Urinary bladder (tissue), 4 donors: ENCODE results near the gene MET. TPM values are rescaled to one million over a fixed set of nuclear protein-coding genes. Genes with fewer than 3 reads are reported as not detected.

Experiments used
- DNase-seq: peaks from one replicate; pipeline ENCODE4 v3.0.0-alpha.2; 2015; ENCODE audit errors: extremely low spot score
- H3K27ac ChIP-seq: one replicate; pipeline ENCODE4 v1.5.1; 2013; ENCODE audit warnings: low read depth, mild to moderate bottlenecking, moderate library complexity
- H3K36me3 ChIP-seq: one replicate; pipeline ENCODE4 v1.6.1; 2013; ENCODE audit warnings: mild to moderate bottlenecking, moderate library complexity; ENCODE audit not compliant: insufficient read depth
- H3K4me1 ChIP-seq: one replicate; pipeline ENCODE4 v1.6.1; 2013; ENCODE audit warnings: mild to moderate bottlenecking, moderate library complexity; ENCODE audit not compliant: insufficient read depth
- H3K4me3 ChIP-seq: one replicate; pipeline ENCODE4 v1.5.1; 2013; ENCODE audit warnings: low read depth, low read length
- WGBS: extraction: QIAGEN DNeasy Blood & Tissue Kit; methylation state at CpG from one replicate; pipeline ENCODE4 v1.1.7; 2013; 5-methylcytosine and 5-hydroxymethylcytosine counted together
- polyA plus RNA-seq: library from polyadenylated mRNA; stranded (reverse); fragments of 200-250 nt; gene quantifications from one replicate; pipeline ENCODE4 v1.2.3, GENCODE V29; 2013
- total RNA-seq: library from RNA; depleted of rRNA; stranded (reverse); fragments of >200 nt; gene quantifications from one replicate; pipeline ENCODE4 v1.2.3, GENCODE V29; 2014
- donor health status: healthy with polysubstance abuse.
- donor health status: healthy.

Gene MET
- total and polyA plus RNA-seq, 2 donors: 8.0 to 24.3 TPM

GRCh38 chr7:116697152-116697551 is 25.2 kb downstream of the MET start:
- H3K4me1 ChIP-seq: no peaks in the 10 kb centered on the region
- WGBS: 95% methylated on average over 1 of the region's 1 CpG
- peaks cover 4% of the 10 kb centered on the region for H3K36me3 ChIP-seq
- DNase-seq: no peak
- no peak overlapping the region for H3K27ac ChIP-seq
- no peak overlapping the region for H3K4me3 ChIP-seq

DNA sequence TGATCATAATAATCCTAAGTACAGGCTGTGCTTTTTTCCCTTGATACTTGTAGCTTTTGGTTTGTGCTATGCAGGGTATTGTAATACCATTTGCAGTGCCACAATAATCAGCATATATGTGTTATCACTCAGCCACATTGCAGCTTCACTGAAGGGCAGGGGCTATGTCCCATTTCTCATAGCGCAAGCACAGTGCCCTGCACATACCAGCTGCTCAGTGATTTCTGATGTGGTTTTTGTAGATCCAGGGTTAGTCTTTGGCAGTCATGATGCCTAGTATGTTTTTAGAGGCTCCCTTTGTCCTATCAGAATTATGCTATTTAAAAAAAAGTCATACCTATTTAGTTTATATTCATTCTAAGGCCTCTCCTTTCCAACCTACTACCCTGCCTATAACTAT is 25.8 kb downstream of the MET start:
- no peaks in the 10 kb centered on the region for H3K4me1 ChIP-seq
- no peak overlapping the region for H3K27ac ChIP-seq
- H3K36me3 ChIP-seq: peaks cover 4% of the 10 kb centered on the region
- no peak overlapping the region for H3K4me3 ChIP-seq
- WGBS: 99% methylated on average over 1 of the region's 1 CpG
- no peak for DNase-seq

DNA sequence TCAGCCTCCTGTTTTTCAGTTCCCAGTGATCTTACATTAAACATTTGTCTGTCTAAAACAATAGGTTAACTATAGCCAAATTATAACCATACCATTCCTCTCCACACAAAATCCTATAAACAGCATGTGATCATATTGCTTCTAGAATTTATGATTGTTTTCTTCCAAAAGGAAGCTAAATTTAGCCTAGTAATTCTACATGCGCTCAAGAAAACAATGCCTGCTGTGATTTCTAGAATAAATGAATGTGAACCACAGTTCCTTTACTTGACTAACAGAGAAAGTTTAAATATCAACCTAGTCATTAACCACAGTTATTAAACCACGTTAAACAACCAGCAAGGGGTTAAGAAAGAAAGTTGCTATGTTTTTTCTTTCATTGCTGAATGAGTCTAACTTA is 26.4 kb downstream of the MET start:
- Histone ChIP-seq H3K4me1 (no peaks in the 10 kb centered on the region), H3K27ac (no peak overlapping the region), H3K36me3 (peaks cover 4% of the 10 kb centered on the region), H3K4me3 (no peak overlapping the region)
- DNase-seq: no peak
- 72% methylated on average over 2 of the region's 2 CpGs for WGBS

DNA sequence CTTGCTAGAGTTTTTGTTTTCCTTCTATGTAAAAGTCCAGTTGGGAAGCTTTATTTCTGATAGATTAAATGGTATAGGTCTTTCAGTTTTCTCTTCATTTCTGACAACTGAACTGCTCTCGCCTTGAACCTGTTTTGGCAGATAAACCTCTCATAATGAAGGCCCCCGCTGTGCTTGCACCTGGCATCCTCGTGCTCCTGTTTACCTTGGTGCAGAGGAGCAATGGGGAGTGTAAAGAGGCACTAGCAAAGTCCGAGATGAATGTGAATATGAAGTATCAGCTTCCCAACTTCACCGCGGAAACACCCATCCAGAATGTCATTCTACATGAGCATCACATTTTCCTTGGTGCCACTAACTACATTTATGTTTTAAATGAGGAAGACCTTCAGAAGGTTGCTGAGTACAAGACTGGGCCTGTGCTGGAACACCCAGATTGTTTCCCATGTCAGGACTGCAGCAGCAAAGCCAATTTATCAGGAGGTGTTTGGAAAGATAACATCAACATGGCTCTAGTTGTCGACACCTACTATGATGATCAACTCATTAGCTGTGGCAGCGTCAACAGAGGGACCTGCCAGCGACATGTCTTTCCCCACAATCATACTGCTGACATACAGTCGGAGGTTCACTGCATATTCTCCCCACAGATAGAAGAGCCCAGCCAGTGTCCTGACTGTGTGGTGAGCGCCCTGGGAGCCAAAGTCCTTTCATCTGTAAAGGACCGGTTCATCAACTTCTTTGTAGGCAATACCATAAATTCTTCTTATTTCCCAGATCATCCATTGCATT is 27.1 kb downstream of the MET start:
- WGBS: 86% methylated on average over 12 of the region's 12 CpGs
- Histone ChIP-seq H3K27ac (no peak overlapping the region), H3K4me1 (no peaks in the 10 kb centered on the region), H3K4me3 (no peak overlapping the region), H3K36me3 (peaks cover 4% of the 10 kb centered on the region)
- DNase-seq: no peak

- Histone ChIP-seq H3K27ac (no peak overlapping the region), H3K36me3 (peaks cover 4% of the 10 kb centered on the region), H3K4me3 (no peak overlapping the region), H3K4me1 (no peaks in the 10 kb centered on the region)
- 88% methylated on average over 6 of the region's 6 CpGs for WGBS
- DNase-seq: no peak
Observed at GRCh38 chr7:116699722-116700120, 27.7 kb downstream of the MET start.

- H3K4me3 ChIP-seq: no peak overlapping the region
- no peak for DNase-seq
- no peaks in the 10 kb centered on the region for H3K4me1 ChIP-seq
- 77% methylated on average over 2 of the region's 2 CpGs for WGBS
- H3K27ac ChIP-seq: no peak overlapping the region
- no peaks in the 10 kb centered on the region for H3K36me3 ChIP-seq
Observed at GRCh38 chr7:116702046-116702785, 30.2 kb downstream of the MET start.

DNA sequence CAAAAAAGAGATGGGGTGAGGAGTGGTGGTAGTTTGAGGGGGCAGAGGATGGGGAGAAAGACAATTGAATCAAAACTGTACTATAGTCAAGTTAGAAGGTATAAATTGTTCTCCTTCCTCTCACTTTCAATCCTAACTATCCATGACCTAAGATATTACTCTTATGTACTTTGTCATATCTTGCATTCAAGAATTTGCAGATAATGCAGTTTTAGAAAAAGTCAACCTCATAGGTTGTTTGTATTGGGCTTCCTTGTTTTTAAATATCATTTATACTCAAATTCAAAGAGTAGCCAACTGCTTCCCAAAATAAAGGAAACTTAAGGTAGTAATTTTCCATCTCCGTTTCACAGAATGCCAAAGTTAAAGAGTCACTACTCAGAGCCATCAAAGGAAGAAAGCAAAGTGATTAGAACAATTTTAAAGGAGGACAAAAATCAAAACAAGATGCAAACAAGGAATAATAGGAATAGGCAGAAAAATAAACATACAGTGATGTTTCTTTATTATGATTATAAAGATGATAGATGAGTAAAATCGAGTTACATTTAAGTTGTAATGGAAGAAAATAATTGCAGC is 32.7 kb downstream of the MET start:
- Histone ChIP-seq H3K4me1 (no peaks in the 10 kb centered on the region), H3K36me3 (no peaks in the 10 kb centered on the region), H3K4me3 (no peak overlapping the region), H3K27ac (no peak overlapping the region)
- no peak for DNase-seq
- whole genome bisulfite sequencing: 84% methylated on average over 2 of the region's 2 CpGs

GRCh38 chr7:116705419-116705818 is 33.4 kb downstream of the MET start:
- H3K4me1 ChIP-seq: no peaks in the 10 kb centered on the region
- no peaks in the 10 kb centered on the region for H3K36me3 ChIP-seq
- no peak overlapping the region for H3K4me3 ChIP-seq
- no peak overlapping the region for H3K27ac ChIP-seq
- DNase-seq: no peak

DNA sequence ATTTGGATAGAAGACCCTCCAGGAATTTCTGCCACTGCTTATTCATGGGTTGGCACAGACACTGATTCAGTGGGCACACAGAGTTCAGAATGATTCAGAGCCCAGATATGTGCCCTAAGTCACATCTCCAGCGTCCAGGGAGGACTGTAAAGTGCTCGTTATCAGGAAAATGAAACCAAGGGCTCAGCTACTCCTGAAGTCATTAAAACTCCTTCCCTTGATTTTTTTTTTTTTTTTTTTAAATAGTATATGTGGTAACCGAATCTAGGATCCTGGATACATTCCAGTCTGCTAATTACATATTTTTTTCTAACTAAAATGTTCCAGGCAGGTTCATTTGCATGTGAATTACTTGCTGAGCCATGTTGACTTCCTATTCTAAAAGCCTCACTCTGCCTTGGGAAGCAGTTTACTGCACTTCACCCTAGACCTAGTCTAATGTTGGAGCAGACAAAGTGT is 34.7 kb downstream of the MET start:
- H3K27ac ChIP-seq: no peak overlapping the region
- H3K36me3 ChIP-seq: no peaks in the 10 kb centered on the region
- WGBS: 52% methylated on average over 3 of the region's 3 CpGs
- no peaks in the 10 kb centered on the region for H3K4me1 ChIP-seq
- DNase-seq: no peak
- no peak overlapping the region for H3K4me3 ChIP-seq

GRCh38 chr7:116707289-116707688 is 35.3 kb downstream of the MET start:
- Histone ChIP-seq H3K4me1 (no peaks in the 10 kb centered on the region), H3K4me3 (no peak overlapping the region), H3K36me3 (no peaks in the 10 kb centered on the region), H3K27ac (no peak overlapping the region)
- 86% methylated on average over 3 of the region's 3 CpGs for WGBS
- DNase-seq: no peak

GRCh38 chr7:116708248-116708647 is 36.3 kb downstream of the MET start:
- no peak for DNase-seq
- 89% methylated on average over 1 of the region's 1 CpG for WGBS
- no peak overlapping the region for H3K27ac ChIP-seq
- no peaks in the 10 kb centered on the region for H3K4me1 ChIP-seq
- no peaks in the 10 kb centered on the region for H3K36me3 ChIP-seq
- no peak overlapping the region for H3K4me3 ChIP-seq

DNA sequence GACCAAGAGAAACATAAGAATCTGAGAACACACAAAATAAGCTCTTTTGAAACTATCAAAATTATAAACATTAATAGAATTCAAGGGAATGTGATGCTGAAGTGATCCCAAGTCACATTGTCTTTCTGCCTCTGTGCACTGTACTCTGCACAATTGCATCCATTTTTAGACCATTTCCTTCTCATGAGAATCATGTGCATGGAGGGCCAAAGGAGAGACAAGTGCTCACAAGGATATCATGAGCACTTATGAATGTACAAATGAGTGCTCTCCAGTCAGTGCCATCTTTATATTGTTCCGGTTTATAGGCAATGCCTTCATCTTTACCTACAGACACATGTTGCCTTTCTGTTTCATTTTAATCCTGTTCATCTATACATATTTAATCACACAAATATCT is 36.9 kb downstream of the MET start:
- WGBS: 94% methylated on average over 1 of the region's 1 CpG
- DNase-seq: no peak
- H3K27ac ChIP-seq: no peak overlapping the region

GRCh38 chr7:116709336-116709735 is 37.3 kb downstream of the MET start:
- H3K4me3 ChIP-seq: no peak overlapping the region
- no peak overlapping the region for H3K27ac ChIP-seq
- DNase-seq: no peak
- H3K4me1 ChIP-seq: no peaks in the 10 kb centered on the region
- WGBS: 78% methylated on average over 4 of the region's 4 CpGs
- H3K36me3 ChIP-seq: no peaks in the 10 kb centered on the region

More for the DNA sequence above, 36.9 kb downstream of the MET start:
- Histone ChIP-seq H3K36me3 (no peaks in the 10 kb centered on the region), H3K4me3 (no peak overlapping the region), H3K4me1 (no peaks in the 10 kb centered on the region)
